HepG2 (cell line): ENCODE data around the gene PLXNA3. TPM values are rescaled to one million over a fixed set of nuclear protein-coding genes. Genes with fewer than 3 reads are reported as not detected.

Source experiments
- EZH2 ChIP-seq: conservative IDR thresholded peaks from 2 replicates; pipeline ENCODE4 v1.6.1; 2012; ENCODE audit warnings: mild to moderate bottlenecking, low read depth, low read length, moderate library complexity
- FOXO1 ChIP-seq: sonication (generic); formaldehyde crosslinking; IDR thresholded peaks from 2 replicates; pipeline ENCODE4 v1.4.0; 2020; ENCODE audit warnings: missing genetic modification reagents
- FOXP1 ChIP-seq, 2 experiments: fragments of 450-650 bp in 1 of 2; IDR thresholded peaks; 2 replicates each; pipeline ENCODE4 v1.6.1; 2017 to 2018; ENCODE audit warnings: antibody characterized with exemption in 1 of 2
- KLF16 ChIP-seq, 2 experiments: sonication (generic) in 1 of 2; formaldehyde crosslinking in 1 of 2; IDR thresholded peaks; 2 replicates each; pipeline versions ENCODE4 v1.6.1 to v1.8.0; 2016 to 2023; ENCODE audit warnings: missing genetic modification reagents in 2 of 2, missing compliant biosample characterization in 1 of 2
- NRL ChIP-seq: sonication (generic); formaldehyde crosslinking; IDR thresholded peaks from 2 replicates; pipeline ENCODE4 v1.5.0; 2020; ENCODE audit warnings: missing genetic modification reagents, mild to moderate bottlenecking, moderate library complexity, borderline replicate concordance
- RFXANK ChIP-seq: IDR thresholded peaks from 2 replicates; pipeline ENCODE4 v1.6.1; 2016
- ZBTB42 ChIP-seq: sonication (generic); formaldehyde crosslinking; IDR thresholded peaks from 2 replicates; pipeline ENCODE4 v1.5.0; 2020; ENCODE audit warnings: mild to moderate bottlenecking, missing genetic modification reagents
- ZNF326 ChIP-seq: sonication (generic); formaldehyde crosslinking; IDR thresholded peaks from 2 replicates; pipeline ENCODE4 v1.4.0; 2020; ENCODE audit warnings: missing genetic modification reagents, borderline replicate concordance
- ZNF335 ChIP-seq: sonication (generic); formaldehyde crosslinking; IDR thresholded peaks from 2 replicates; pipeline ENCODE4 v1.4.0; 2020; ENCODE audit warnings: missing genetic modification reagents
- ZNF430 ChIP-seq: sonication (generic); formaldehyde crosslinking; IDR thresholded peaks from 2 replicates; pipeline ENCODE4 v1.9.0; 2021; ENCODE audit warnings: mild to moderate bottlenecking, missing genetic modification reagents
- ZNF484 ChIP-seq: sonication (generic); formaldehyde crosslinking; IDR thresholded peaks from 2 replicates; pipeline ENCODE4 v1.5.1; 2020; ENCODE audit warnings: mild to moderate bottlenecking, low read depth, missing genetic modification reagents, borderline replicate concordance
- ZNF510 ChIP-seq: sonication (generic); formaldehyde crosslinking; IDR thresholded peaks from 2 replicates; pipeline ENCODE4 v1.4.0; 2020; ENCODE audit warnings: low read depth, mild to moderate bottlenecking, missing genetic modification reagents
- ZNF598 ChIP-seq: sonication (generic); formaldehyde crosslinking; IDR thresholded peaks from 2 replicates; pipeline ENCODE4 v1.5.1; 2020; ENCODE audit warnings: mild to moderate bottlenecking, missing genetic modification reagents, borderline replicate concordance
- ZNF709 ChIP-seq: sonication (generic); formaldehyde crosslinking; IDR thresholded peaks from 2 replicates; pipeline ENCODE4 v1.5.0; 2020; ENCODE audit warnings: mild to moderate bottlenecking, missing genetic modification reagents
- ZNF775 ChIP-seq: sonication (generic); formaldehyde crosslinking; IDR thresholded peaks from 2 replicates; pipeline ENCODE4 v1.4.0; 2020; ENCODE audit warnings: missing genetic modification reagents, mild to moderate bottlenecking, moderate library complexity, borderline replicate concordance
- ZNF792 ChIP-seq: IDR thresholded peaks from 2 replicates; pipeline ENCODE4 v1.6.1; 2016
- ZNF816 ChIP-seq: sonication (generic); formaldehyde crosslinking; IDR thresholded peaks from 2 replicates; pipeline ENCODE4 v1.8.0; 2022; ENCODE audit warnings: missing genetic modification reagents, mild to moderate bottlenecking, borderline replicate concordance
- ZSCAN12 ChIP-seq: sonication (generic); formaldehyde crosslinking; IDR thresholded peaks from 2 replicates; pipeline ENCODE4 v1.9.0; 2021; ENCODE audit warnings: mild to moderate bottlenecking, missing genetic modification reagents
- ZSCAN31 ChIP-seq: sonication (generic); formaldehyde crosslinking; IDR thresholded peaks from 2 replicates; pipeline ENCODE4 v1.5.0; 2020; ENCODE audit warnings: low read depth, mild to moderate bottlenecking, missing genetic modification reagents
- polyA plus RNA-seq, 8 experiments: library from polyadenylated mRNA; depleted of rRNA in 3 of 8; stranded (reverse) in 7 of 8; unstranded in 1 of 8; fragments of >200 nt; fragmentation: Illumina TruSeq in 4 of 8; extraction: Trizol in 4 of 8; gene quantifications; 2 replicates each; pipeline versions ENCODE4 v1.2.1 to v1.2.3, GENCODE V29; 2011 to 2016; ENCODE audit warnings: low read depth in 4 of 8, missing spikeins in 1 of 8, mixed read lengths in 1 of 8; ENCODE audit not compliant: insufficient read depth in 1 of 8
- total RNA-seq, 5 experiments: library from RNA; depleted of rRNA; stranded (reverse); fragments of >200 nt; fragmentation: Illumina TruSeq; extraction: Trizol; gene quantifications; 2 replicates each; pipeline ENCODE4 v1.2.3, GENCODE V29; 2016; ENCODE audit warnings: low read depth in 1 of 5
- TF ChIP-seq, protein P1 (sequence below): sonication (generic); formaldehyde crosslinking; conservative IDR thresholded peaks from 2 replicates; pipeline ENCODE4 v1.5.0; 2020; ENCODE audit warnings: missing genetic modification reagents
- TF ChIP-seq, protein P2 (sequence below): sonication (generic); formaldehyde crosslinking; IDR thresholded peaks from 2 replicates; pipeline ENCODE4 v1.8.0; 2022; ENCODE audit warnings: mild to moderate bottlenecking, missing genetic modification reagents; ENCODE audit not compliant: insufficient replicate concordance
- TF ChIP-seq, protein P3 (sequence below): sonication (generic); formaldehyde crosslinking; IDR thresholded peaks from 2 replicates; pipeline ENCODE4 v1.4.0; 2020; ENCODE audit warnings: missing genetic modification reagents
- TF ChIP-seq, protein P4 (sequence below): IDR thresholded peaks from 2 replicates; pipeline ENCODE4 v1.6.1; 2016; ENCODE audit warnings: missing compliant biosample characterization, missing genetic modification reagents, borderline replicate concordance

The PLXNA3 gene
- total and polyA plus RNA-seq, 2 of the 13 experiments (the other 11 are each of a cell fraction or from before 2014, with no cell fraction given) = 5.8 to 20.6 TPM

DNA sequence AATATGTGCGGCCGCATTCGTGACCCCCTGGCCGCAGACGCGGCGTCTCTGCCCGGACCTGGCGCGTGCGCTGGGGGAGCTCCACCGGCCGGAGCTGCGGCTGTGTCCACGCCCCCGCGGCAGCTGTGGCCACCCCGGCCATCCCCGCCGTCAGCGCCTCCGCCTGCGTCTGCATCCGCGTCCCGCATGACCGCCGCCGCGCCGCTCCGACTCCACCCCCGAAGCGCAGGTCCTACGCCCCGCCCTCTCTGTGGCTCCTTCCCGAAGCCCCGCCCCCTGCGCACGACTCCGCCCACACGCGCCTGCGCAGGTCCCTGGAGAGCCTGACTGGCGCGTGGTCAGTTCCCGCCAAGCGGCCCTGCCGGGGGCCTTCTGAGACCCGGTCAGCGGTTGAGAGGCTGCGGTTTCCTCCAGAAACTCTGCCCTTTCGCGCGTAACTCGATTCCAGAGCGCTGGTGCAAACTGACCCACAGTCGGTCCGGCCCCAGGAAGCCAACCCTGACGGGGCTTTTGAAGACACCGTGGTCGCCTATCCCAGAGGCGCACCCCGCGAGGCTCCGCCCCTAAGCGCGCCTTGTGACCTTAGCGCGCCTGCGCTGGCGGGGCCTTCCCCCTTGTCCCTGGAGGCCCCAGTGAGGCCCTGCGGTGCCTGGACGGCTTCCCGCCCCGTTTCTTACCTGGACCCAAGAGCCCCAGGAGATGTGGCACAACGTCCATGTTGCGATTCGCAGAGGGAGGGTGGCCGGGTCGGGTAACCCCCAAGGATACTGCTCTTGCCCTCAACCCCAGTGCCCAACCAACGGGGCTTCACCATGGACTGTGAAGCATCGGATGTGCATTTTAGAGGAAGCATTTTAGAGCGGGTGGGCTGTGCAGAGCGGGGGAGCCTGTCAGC is 20.9 kb downstream of the PLXNA3 start, which contains the start of gene LAGE3 (continued):
- no peak for TF ChIP-seq ZNF326 (CRISPR knock-in tag)
- no peak for TF ChIP-seq RFXANK (CRISPR knock-in tag)
- TF ChIP-seq, protein P1, sequence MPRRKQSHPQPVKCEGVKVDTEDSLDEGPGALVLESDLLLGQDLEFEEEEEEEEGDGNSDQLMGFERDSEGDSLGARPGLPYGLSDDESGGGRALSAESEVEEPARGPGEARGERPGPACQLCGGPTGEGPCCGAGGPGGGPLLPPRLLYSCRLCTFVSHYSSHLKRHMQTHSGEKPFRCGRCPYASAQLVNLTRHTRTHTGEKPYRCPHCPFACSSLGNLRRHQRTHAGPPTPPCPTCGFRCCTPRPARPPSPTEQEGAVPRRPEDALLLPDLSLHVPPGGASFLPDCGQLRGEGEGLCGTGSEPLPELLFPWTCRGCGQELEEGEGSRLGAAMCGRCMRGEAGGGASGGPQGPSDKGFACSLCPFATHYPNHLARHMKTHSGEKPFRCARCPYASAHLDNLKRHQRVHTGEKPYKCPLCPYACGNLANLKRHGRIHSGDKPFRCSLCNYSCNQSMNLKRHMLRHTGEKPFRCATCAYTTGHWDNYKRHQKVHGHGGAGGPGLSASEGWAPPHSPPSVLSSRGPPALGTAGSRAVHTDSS (CRISPR knock-in tag) = no peak
- TF ChIP-seq ZNF510 (CRISPR knock-in tag) = 0 out of 2 replicates have a peak, but pooled peaks have one; percentile 45
- TF ChIP-seq ZSCAN31 (CRISPR knock-in tag) = no peak
- 0 out of 2 replicates have a peak, but pooled peaks have one; percentile 39 for TF ChIP-seq ZBTB42 (CRISPR knock-in tag)
- no peak for TF ChIP-seq EZH2
- TF ChIP-seq ZSCAN12 (CRISPR knock-in tag) = no peak
- TF ChIP-seq, protein P2, sequence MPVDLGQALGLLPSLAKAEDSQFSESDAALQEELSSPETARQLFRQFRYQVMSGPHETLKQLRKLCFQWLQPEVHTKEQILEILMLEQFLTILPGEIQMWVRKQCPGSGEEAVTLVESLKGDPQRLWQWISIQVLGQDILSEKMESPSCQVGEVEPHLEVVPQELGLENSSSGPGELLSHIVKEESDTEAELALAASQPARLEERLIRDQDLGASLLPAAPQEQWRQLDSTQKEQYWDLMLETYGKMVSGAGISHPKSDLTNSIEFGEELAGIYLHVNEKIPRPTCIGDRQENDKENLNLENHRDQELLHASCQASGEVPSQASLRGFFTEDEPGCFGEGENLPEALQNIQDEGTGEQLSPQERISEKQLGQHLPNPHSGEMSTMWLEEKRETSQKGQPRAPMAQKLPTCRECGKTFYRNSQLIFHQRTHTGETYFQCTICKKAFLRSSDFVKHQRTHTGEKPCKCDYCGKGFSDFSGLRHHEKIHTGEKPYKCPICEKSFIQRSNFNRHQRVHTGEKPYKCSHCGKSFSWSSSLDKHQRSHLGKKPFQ (CRISPR knock-in tag) = no peak
- no peak for TF ChIP-seq FOXO1 (CRISPR knock-in tag)
- TF ChIP-seq ZNF816 (CRISPR knock-in tag) = no peak
- no peak for TF ChIP-seq ZNF598 (CRISPR knock-in tag)
- peak in 1 of 2 experiments; percentile 36; a peak in 1 of 4 replicates for TF ChIP-seq KLF16 (CRISPR knock-in tag; IDR thresholded peaks at IDR 0.05)
- TF ChIP-seq NRL = no peak
- TF ChIP-seq ZNF792 (CRISPR knock-in tag) = no peak
- no peak for TF ChIP-seq FOXP1 (IDR thresholded peaks at IDR 0.05)
- TF ChIP-seq FOXP1 (CRISPR knock-in tag; IDR thresholded peaks at IDR 0.05) = no peak
- TF ChIP-seq, protein P3, sequence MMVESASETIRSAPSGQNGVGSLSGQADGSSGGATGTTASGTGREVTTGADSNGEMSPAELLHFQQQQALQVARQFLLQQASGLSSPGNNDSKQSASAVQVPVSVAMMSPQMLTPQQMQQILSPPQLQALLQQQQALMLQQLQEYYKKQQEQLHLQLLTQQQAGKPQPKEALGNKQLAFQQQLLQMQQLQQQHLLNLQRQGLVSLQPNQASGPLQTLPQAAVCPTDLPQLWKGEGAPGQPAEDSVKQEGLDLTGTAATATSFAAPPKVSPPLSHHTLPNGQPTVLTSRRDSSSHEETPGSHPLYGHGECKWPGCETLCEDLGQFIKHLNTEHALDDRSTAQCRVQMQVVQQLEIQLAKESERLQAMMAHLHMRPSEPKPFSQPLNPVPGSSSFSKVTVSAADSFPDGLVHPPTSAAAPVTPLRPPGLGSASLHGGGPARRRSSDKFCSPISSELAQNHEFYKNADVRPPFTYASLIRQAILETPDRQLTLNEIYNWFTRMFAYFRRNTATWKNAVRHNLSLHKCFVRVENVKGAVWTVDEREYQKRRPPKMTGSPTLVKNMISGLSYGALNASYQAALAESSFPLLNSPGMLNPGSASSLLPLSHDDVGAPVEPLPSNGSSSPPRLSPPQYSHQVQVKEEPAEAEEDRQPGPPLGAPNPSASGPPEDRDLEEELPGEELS = no peak
- peak; percentile 73; the same call in 1 of the 2 replicates for TF ChIP-seq ZNF430 (CRISPR knock-in tag)
- TF ChIP-seq ZNF484 = no peak
- 0 out of 2 replicates have a peak, but pooled peaks have one; percentile 37 for TF ChIP-seq ZNF775
- TF ChIP-seq ZNF709 (CRISPR knock-in tag) = no peak
- TF ChIP-seq ZNF335 (CRISPR knock-in tag) = no peak
- TF ChIP-seq, protein P4, sequence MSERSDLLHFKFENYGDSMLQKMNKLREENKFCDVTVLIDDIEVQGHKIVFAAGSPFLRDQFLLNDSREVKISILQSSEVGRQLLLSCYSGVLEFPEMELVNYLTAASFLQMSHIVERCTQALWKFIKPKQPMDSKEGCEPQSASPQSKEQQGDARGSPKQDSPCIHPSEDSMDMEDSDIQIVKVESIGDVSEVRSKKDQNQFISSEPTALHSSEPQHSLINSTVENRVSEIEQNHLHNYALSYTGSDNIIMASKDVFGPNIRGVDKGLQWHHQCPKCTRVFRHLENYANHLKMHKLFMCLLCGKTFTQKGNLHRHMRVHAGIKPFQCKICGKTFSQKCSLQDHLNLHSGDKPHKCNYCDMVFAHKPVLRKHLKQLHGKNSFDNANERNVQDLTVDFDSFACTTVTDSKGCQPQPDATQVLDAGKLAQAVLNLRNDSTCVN = no peak
